Chondrocyte (in vitro differentiated cells): ENCODE data around the gene CTCF. TPM values are rescaled to one million over a fixed set of nuclear protein-coding genes. Genes with fewer than 3 reads are reported as not detected.

Source experiments
- DNase-seq: peaks from one replicate; pipeline ENCODE4 v3.0.0; 2021; ENCODE audit warnings: mixed read lengths, low spot score
- H3K27ac Mint-ChIP-seq: one replicate; pipeline ENCODE4 v1.8.0; 2021; ENCODE audit warnings: mild to moderate bottlenecking, moderate library complexity, mixed read lengths; ENCODE audit not compliant: unreplicated experiment
- H3K27me3 Mint-ChIP-seq: 2 replicates; pipeline ENCODE4 v1.8.0; 2021; ENCODE audit warnings: low read depth, mixed read lengths
- H3K36me3 Mint-ChIP-seq: 2 replicates; pipeline ENCODE4 v1.8.0; 2021; ENCODE audit warnings: low read depth, mixed read lengths
- H3K4me1 Mint-ChIP-seq: 2 replicates; pipeline ENCODE4 v1.8.0; 2021; ENCODE audit warnings: low read depth, mild to moderate bottlenecking, mixed read lengths
- H3K4me3 Mint-ChIP-seq: one replicate; pipeline ENCODE4 v1.8.0; 2021; ENCODE audit warnings: mild to moderate bottlenecking, moderate library complexity, mixed read lengths; ENCODE audit not compliant: unreplicated experiment
- H3K9me3 Mint-ChIP-seq: 2 replicates; pipeline ENCODE4 v1.8.0; 2021; ENCODE audit warnings: low read depth, mixed read lengths
- CTCF ChIP-seq: fragments of 200-600 bp; sonication (generic); IDR thresholded peaks from 2 replicates; pipeline ENCODE4 v1.5.0; 2021; ENCODE audit warnings: antibody characterized with exemption, mild to moderate bottlenecking, moderate library complexity
- total RNA-seq: library from RNA; stranded (reverse); gene quantifications from 3 replicates; pipeline ENCODE4 v1.2.1, GENCODE V29; 2021

CTCF gene
- total RNA-seq, 1 donor from 2014 or later, result 31.2 TPM

GRCh38 chr16:67653128-67653788, 90.9 kb downstream of the CTCF start:
- Mint-ChIP-seq H3K4me1 (peaks cover 5% of the 10 kb centered on the region), H3K9me3 (no peaks in the 10 kb centered on the region), H3K36me3 (no peaks in the 10 kb centered on the region), H3K27ac (no peak overlapping the region), H3K4me3 (peak overlapping the region; percentile 77), H3K27me3 (peaks cover 13% of the 10 kb centered on the region)
- no peak for DNase-seq
- TF ChIP-seq CTCF, result peak; percentile 63

GRCh38 chr16:67653789-67654402, 91.6 kb downstream of the CTCF start:
- TF ChIP-seq CTCF, result no peak
- H3K36me3 Mint-ChIP-seq, result no peaks in the 10 kb centered on the region
- DNase-seq, result no peak
- H3K4me3 Mint-ChIP-seq, result peak overlapping the region; percentile 77
- H3K9me3 Mint-ChIP-seq, result no peaks in the 10 kb centered on the region
- H3K27ac Mint-ChIP-seq, result peak overlapping the region; percentile 59
- H3K27me3 Mint-ChIP-seq, result peaks cover 13% of the 10 kb centered on the region
- peaks cover 7% of the 10 kb centered on the region for H3K4me1 Mint-ChIP-seq

GRCh38 chr16:67654403-67654911, 92.1 kb downstream of the CTCF start:
- Mint-ChIP-seq H3K36me3 (no peaks in the 10 kb centered on the region), H3K27me3 (peaks cover 11% of the 10 kb centered on the region), H3K27ac (no peak overlapping the region), H3K4me3 (no peak overlapping the region), H3K9me3 (no peaks in the 10 kb centered on the region), H3K4me1 (peaks cover 13% of the 10 kb centered on the region)
- TF ChIP-seq CTCF, result no peak
- no peak for DNase-seq

GRCh38 chr16:67655363-67655762, 93.0 kb downstream of the CTCF start:
- no peak for DNase-seq
- Mint-ChIP-seq H3K9me3 (no peaks in the 10 kb centered on the region), H3K27me3 (peaks cover 9% of the 10 kb centered on the region), H3K4me1 (peaks cover 16% of the 10 kb centered on the region), H3K36me3 (no peaks in the 10 kb centered on the region), H3K27ac (no peak overlapping the region), H3K4me3 (peak overlapping the region; percentile 6)
- TF ChIP-seq CTCF, result no peak

GRCh38 chr16:67656344-67657016, 94.2 kb downstream of the CTCF start:
- DNase-seq, result no peak
- Mint-ChIP-seq H3K36me3 (no peaks in the 10 kb centered on the region), H3K9me3 (no peaks in the 10 kb centered on the region), H3K4me3 (no peak overlapping the region), H3K27me3 (peaks cover 7% of the 10 kb centered on the region), H3K4me1 (peaks cover 21% of the 10 kb centered on the region), H3K27ac (no peak overlapping the region)
- no peak for TF ChIP-seq CTCF
